Osteocyte (in vitro differentiated cells): ENCODE results near the gene CCN2. TPM values are rescaled to one million over a fixed set of nuclear protein-coding genes. Genes with fewer than 3 reads are reported as not detected.
A peak's percentile ranks its signal among the peaks of the same experiment; 100 is the strongest.

Experiments
- DNase-seq: peaks from one replicate; pipeline ENCODE4 v3.0.0; 2021; ENCODE audit warnings: mixed read lengths; ENCODE audit not compliant: unreplicated experiment; ENCODE audit errors: extremely low spot score
- H3K27ac Mint-ChIP-seq: one replicate; pipeline ENCODE4 v1.8.0; 2021; ENCODE audit warnings: mild to moderate bottlenecking, mixed read lengths; ENCODE audit not compliant: unreplicated experiment
- H3K27me3 Mint-ChIP-seq: one replicate; pipeline ENCODE4 v1.8.0; 2021; ENCODE audit warnings: mixed read lengths; ENCODE audit not compliant: unreplicated experiment
- H3K36me3 Mint-ChIP-seq: one replicate; pipeline ENCODE4 v1.8.0; 2021; ENCODE audit warnings: mixed read lengths; ENCODE audit not compliant: unreplicated experiment
- H3K4me1 Mint-ChIP-seq: one replicate; pipeline ENCODE4 v1.8.0; 2021; ENCODE audit warnings: mixed read lengths; ENCODE audit not compliant: unreplicated experiment
- H3K4me3 Mint-ChIP-seq: one replicate; pipeline ENCODE4 v1.8.0; 2021; ENCODE audit warnings: mild to moderate bottlenecking, moderate library complexity, mixed read lengths; ENCODE audit not compliant: unreplicated experiment
- H3K9me3 Mint-ChIP-seq: one replicate; pipeline ENCODE4 v1.8.0; 2021; ENCODE audit warnings: mixed read lengths; ENCODE audit not compliant: unreplicated experiment
- total RNA-seq: library from RNA; stranded (reverse); gene quantifications from 2 replicates; pipeline ENCODE4 v1.2.1, GENCODE V29; 2021
- TF ChIP-seq, protein P1 (sequence below): fragments of 200-600 bp; sonication (generic); IDR thresholded peaks from 2 replicates; pipeline ENCODE4 v1.5.0; 2021; ENCODE audit warnings: antibody characterized with exemption, mild to moderate bottlenecking, moderate library complexity

CCN2 gene
- total RNA-seq, 1 donor from 2014 or later: 878 TPM

DNA sequence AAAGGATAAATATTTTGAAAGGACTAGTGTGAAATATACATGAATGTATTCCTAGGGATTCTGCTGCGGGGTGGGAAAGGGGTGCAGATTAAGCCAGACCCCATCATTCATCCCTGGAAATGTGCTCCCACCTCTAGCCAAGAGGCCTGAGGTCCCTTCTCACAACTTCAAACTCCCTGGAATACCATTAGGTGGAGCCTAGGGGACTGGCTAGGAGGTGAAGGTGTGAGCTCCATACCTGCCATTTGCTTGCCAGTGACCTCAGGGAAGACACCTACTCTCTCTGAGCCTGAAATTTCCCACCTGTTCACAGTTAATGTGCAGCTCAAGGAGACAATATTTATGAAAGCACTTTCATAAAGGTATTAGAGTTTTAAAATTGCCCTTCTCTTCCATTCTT, 4.7 kb upstream of the CCN2 start:
- TF ChIP-seq, protein P1, sequence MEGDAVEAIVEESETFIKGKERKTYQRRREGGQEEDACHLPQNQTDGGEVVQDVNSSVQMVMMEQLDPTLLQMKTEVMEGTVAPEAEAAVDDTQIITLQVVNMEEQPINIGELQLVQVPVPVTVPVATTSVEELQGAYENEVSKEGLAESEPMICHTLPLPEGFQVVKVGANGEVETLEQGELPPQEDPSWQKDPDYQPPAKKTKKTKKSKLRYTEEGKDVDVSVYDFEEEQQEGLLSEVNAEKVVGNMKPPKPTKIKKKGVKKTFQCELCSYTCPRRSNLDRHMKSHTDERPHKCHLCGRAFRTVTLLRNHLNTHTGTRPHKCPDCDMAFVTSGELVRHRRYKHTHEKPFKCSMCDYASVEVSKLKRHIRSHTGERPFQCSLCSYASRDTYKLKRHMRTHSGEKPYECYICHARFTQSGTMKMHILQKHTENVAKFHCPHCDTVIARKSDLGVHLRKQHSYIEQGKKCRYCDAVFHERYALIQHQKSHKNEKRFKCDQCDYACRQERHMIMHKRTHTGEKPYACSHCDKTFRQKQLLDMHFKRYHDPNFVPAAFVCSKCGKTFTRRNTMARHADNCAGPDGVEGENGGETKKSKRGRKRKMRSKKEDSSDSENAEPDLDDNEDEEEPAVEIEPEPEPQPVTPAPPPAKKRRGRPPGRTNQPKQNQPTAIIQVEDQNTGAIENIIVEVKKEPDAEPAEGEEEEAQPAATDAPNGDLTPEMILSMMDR: no peak
- Mint-ChIP-seq H3K4me1 (peaks cover 46% of the 10 kb centered on the region), H3K27ac (peak overlapping the region; percentile 96), H3K4me3 (no peak overlapping the region), H3K27me3 (no peaks in the 10 kb centered on the region), H3K9me3 (no peaks in the 10 kb centered on the region), H3K36me3 (peaks cover 2% of the 10 kb centered on the region)
- DNase-seq: no peak

DNA sequence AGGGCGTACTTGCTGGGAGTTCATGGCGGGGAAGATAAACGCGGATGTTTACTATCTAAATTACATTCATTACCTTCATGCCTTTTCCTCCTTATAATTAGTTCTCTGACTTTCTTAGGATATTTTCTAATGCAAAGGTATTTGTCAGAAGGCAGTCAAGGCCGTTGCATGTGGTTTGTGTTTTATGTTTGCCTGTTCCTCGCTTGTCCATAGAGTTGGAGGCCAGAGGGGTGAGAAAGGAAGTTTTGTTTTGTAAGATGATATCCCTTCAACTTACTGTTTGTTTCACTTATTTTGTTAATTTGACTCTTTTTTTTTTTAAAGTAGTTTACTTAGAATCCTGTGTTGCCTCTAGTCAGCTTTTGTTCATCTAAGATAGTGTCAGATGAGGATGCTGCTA, 4.0 kb upstream of the CCN2 start:
- Mint-ChIP-seq H3K27me3 (no peaks in the 10 kb centered on the region), H3K9me3 (no peaks in the 10 kb centered on the region), H3K4me1 (peaks cover 49% of the 10 kb centered on the region), H3K36me3 (peaks cover 4% of the 10 kb centered on the region), H3K27ac (peak overlapping the region; percentile 96), H3K4me3 (peak overlapping the region; percentile 46)
- no peak for DNase-seq
- TF ChIP-seq, protein P1: no peak

DNA sequence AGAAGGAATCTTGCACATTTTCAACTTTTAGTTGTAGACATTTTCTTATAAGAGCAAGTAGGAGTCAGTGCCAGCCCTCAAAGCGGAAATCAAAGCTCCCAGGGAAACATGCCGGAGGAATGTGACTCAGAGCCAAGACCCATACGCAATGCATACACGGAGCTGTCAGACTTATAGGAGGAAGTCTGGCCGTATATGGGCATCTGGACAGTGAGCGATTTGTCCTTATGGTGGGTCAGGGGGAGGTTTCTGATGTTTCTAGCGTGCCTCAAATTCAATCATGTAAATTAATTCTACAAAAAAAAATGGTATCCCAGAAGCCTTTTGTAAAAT, 3.6 kb upstream of the CCN2 start:
- Mint-ChIP-seq H3K27me3 (no peaks in the 10 kb centered on the region), H3K4me3 (peak overlapping the region; percentile 46), H3K27ac (peak overlapping the region; percentile 96), H3K36me3 (peaks cover 9% of the 10 kb centered on the region), H3K4me1 (peaks cover 52% of the 10 kb centered on the region), H3K9me3 (no peaks in the 10 kb centered on the region)
- TF ChIP-seq, protein P1: no peak
- peak; percentile 91 for DNase-seq

DNA sequence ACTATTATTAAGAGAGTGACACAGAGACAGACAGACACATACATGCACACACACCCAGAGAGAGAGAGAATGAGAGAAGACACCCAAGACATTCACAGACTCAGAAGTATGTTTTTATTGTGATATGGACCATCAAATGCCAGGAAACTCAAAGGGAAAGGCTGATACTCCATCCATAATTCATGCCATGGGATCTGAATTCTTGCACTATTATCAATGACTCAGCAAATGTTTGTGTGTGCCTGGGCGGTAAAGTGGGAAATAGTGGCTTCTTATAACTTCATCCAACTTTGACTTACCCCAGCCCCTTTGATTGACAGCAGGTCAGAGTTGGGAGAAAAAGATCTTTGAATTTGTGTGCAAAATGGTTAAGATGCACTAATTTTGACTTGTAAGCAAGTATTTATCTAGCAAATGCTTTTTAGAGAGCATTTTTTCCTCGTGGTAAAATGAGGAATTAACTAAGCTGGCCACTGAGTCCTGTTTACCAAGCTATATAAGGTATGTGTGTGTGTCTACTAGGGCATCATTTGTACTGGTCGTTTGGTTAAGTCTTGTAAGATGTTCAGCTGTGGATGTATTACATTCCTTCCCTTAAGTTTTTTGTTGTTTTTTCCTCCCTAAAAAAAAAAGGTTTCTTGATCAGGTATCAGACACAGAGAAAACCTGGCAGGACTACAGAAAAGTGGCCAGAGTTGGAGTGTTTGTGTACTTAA, 3.0 kb upstream of the CCN2 start:
- no peak for DNase-seq
- Mint-ChIP-seq H3K9me3 (no peaks in the 10 kb centered on the region), H3K27me3 (no peaks in the 10 kb centered on the region), H3K27ac (peak overlapping the region; percentile 96), H3K4me3 (peak overlapping the region; percentile 46), H3K36me3 (peaks cover 13% of the 10 kb centered on the region), H3K4me1 (peaks cover 57% of the 10 kb centered on the region)
- TF ChIP-seq, protein P1: no peak

DNA sequence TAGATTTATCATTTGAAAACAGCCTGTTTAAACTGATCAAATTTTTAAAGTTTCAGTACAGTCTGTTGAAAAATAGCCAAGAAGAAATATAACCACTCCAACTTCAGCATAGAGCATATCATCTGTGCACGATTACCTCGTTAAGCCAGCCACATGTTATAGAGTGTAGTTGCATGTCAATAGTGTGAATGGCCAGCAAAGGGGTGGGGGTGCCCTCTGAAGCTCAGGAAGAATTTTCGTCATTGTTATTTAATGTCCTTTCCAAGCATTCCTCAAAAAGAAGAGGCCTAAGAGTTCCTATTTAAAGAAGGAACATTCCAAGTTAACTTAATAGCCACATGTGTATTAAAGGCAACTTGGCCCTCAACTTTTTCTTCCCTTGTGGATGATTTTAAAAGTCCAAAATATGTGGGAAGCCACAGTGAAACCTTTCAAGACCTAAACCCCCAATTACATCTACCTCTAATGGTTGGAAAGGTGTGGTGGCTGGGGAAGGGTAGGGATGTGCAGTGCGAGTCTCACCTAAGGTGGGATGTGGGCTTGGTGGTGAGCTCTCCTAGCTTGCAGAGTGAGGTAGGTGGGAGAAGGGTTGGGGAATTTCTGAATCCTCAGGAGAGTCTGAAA, 1.8 kb upstream of the CCN2 start:
- TF ChIP-seq, protein P1: no peak
- H3K27ac Mint-ChIP-seq: peak overlapping the region; percentile 96
- H3K4me1 Mint-ChIP-seq: peaks cover 70% of the 10 kb centered on the region
- no peak overlapping the region for H3K4me3 Mint-ChIP-seq
- peaks cover 23% of the 10 kb centered on the region for H3K36me3 Mint-ChIP-seq
- H3K27me3 Mint-ChIP-seq: no peaks in the 10 kb centered on the region
- H3K9me3 Mint-ChIP-seq: no peaks in the 10 kb centered on the region
- DNase-seq: no peak
